H9 (cell line): ENCODE data around the gene ARID3A. TPM values are rescaled to one million over a fixed set of nuclear protein-coding genes. Genes with fewer than 3 reads are reported as not detected.
A peak's percentile ranks its signal among the peaks of the same experiment; 100 is the strongest.
"Not testable (repeated sequence)": the region's sequence is repeated elsewhere in the genome, so short reads cannot be mapped to it uniquely, and the experiment has no call there.

ENCODE experiments used
- DNase-seq: peaks from one replicate; pipeline ENCODE4 v3.0.0-alpha.2; 2017
- H2AFZ ChIP-seq: one replicate; pipeline ENCODE4 v1.6.1; 2013; ENCODE audit warnings: mild to moderate bottlenecking, low read length, control low read depth, moderate library complexity
- H2AK5ac ChIP-seq: 2 replicates; pipeline ENCODE4 v1.6.1; 2013; ENCODE audit warnings: low read length, control low read depth, mixed read lengths; ENCODE audit not compliant: insufficient read length
- H2BK120ac ChIP-seq: one replicate; pipeline ENCODE4 v1.6.1; 2013; ENCODE audit warnings: low read depth, mild to moderate bottlenecking, low read length, control low read depth, inconsistent platforms; ENCODE audit not compliant: poor library complexity, severe bottlenecking
- H2BK12ac ChIP-seq: 2 replicates; pipeline ENCODE4 v1.6.1; 2013; ENCODE audit warnings: low read length, control low read depth, mixed read lengths, low read depth; ENCODE audit not compliant: insufficient read length
- H2BK15ac ChIP-seq: 2 replicates; pipeline ENCODE4 v1.6.1; 2013; ENCODE audit warnings: low read depth, low read length, control low read depth
- H2BK20ac ChIP-seq: one replicate; pipeline ENCODE4 v1.6.1; 2013; ENCODE audit warnings: low read depth, mild to moderate bottlenecking, low read length, control low read depth, inconsistent platforms; ENCODE audit not compliant: poor library complexity, severe bottlenecking
- H2BK5ac ChIP-seq: 2 replicates; pipeline ENCODE4 v1.6.1; 2013; ENCODE audit warnings: low read length, control low read depth, mixed read lengths; ENCODE audit not compliant: insufficient read length
- H3K14ac ChIP-seq: 2 replicates; pipeline ENCODE4 v1.6.1; 2013; ENCODE audit warnings: low read length, control low read depth; ENCODE audit not compliant: insufficient read depth
- H3K18ac ChIP-seq: 2 replicates; pipeline ENCODE4 v1.6.1; 2013; ENCODE audit warnings: low read depth, mild to moderate bottlenecking, mixed read lengths, low read length, control low read depth; ENCODE audit not compliant: insufficient read length
- H3K23ac ChIP-seq: 2 replicates; pipeline ENCODE4 v1.6.1; 2013; ENCODE audit warnings: low read length, control low read depth, mixed read lengths, low read depth; ENCODE audit not compliant: insufficient read length
- H3K23me2 ChIP-seq: 2 replicates; pipeline ENCODE4 v1.6.1; 2013; ENCODE audit warnings: low read depth, mild to moderate bottlenecking, mixed read lengths, low read length, control low read depth; ENCODE audit not compliant: insufficient read length, poor library complexity, severe bottlenecking
- H3K27ac ChIP-seq: 2 replicates; pipeline ENCODE4 v1.5.1; 2013; ENCODE audit warnings: low read length, control low read depth, mixed read lengths, low read depth; ENCODE audit not compliant: insufficient read length
- H3K27me3 ChIP-seq: 2 replicates; pipeline ENCODE4 v1.6.1; 2013; ENCODE audit warnings: low read length, control low read depth, inconsistent platforms; ENCODE audit not compliant: insufficient read depth
- H3K4ac ChIP-seq: 2 replicates; pipeline ENCODE4 v1.6.1; 2013; ENCODE audit warnings: low read depth, mild to moderate bottlenecking, control low read depth, inconsistent platforms, low read length, moderate library complexity
- H3K4me1 ChIP-seq: 2 replicates; pipeline ENCODE4 v1.6.1; 2013; ENCODE audit warnings: low read length, control low read depth, inconsistent platforms; ENCODE audit not compliant: insufficient read depth
- H3K4me2 ChIP-seq: 2 replicates; pipeline ENCODE4 v1.6.1; 2013; ENCODE audit warnings: low read length, control low read depth, mixed read lengths; ENCODE audit not compliant: insufficient read length, insufficient read depth
- H3K56ac ChIP-seq: 2 replicates; pipeline ENCODE4 v1.6.1; 2013; ENCODE audit warnings: low read depth, mild to moderate bottlenecking, mixed read lengths, low read length, control low read depth; ENCODE audit not compliant: insufficient read length
- H3K79me1 ChIP-seq: 2 replicates; pipeline ENCODE4 v1.6.1; 2013; ENCODE audit warnings: low read depth, mild to moderate bottlenecking, moderate library complexity, low read length, control low read depth, inconsistent platforms; ENCODE audit not compliant: insufficient read depth, poor library complexity, severe bottlenecking
- H3K79me2 ChIP-seq: 2 replicates; pipeline ENCODE4 v1.6.1; 2013; ENCODE audit warnings: low read length, control low read depth, inconsistent platforms; ENCODE audit not compliant: insufficient read depth
- H3K9ac ChIP-seq: 2 replicates; pipeline ENCODE4 v1.6.1; 2013; ENCODE audit warnings: low read length, control low read depth, mixed read lengths; ENCODE audit not compliant: insufficient read length; ENCODE audit errors: extremely low read depth
- H3K9me3 ChIP-seq: one replicate; pipeline ENCODE4 v1.6.1; 2013; ENCODE audit warnings: low read depth, low read length, inconsistent platforms; ENCODE audit not compliant: control insufficient read depth
- H3T11ph ChIP-seq: one replicate; pipeline ENCODE4 v1.6.1; 2013; ENCODE audit warnings: mild to moderate bottlenecking, low read length, control low read depth, inconsistent platforms
- H4K20me1 ChIP-seq: one replicate; pipeline ENCODE4 v1.6.1; 2013; ENCODE audit not compliant: control insufficient read depth, insufficient read length, insufficient read depth
- H4K5ac ChIP-seq: 2 replicates; pipeline ENCODE4 v1.6.1; 2013; ENCODE audit warnings: low read depth, mild to moderate bottlenecking, mixed read lengths, low read length, control low read depth; ENCODE audit not compliant: insufficient read length
- H4K8ac ChIP-seq: replicated peaks from 2 replicates; pipeline ENCODE4 v1.6.1; 2013; ENCODE audit warnings: low read length, control low read depth, mixed read lengths, low read depth; ENCODE audit not compliant: insufficient read length
- H4K91ac ChIP-seq: 2 replicates; pipeline ENCODE4 v1.6.1; 2013; ENCODE audit warnings: low read depth, mild to moderate bottlenecking, moderate library complexity, mixed read lengths, low read length, control low read depth; ENCODE audit not compliant: insufficient read length
- H3K27ac Mint-ChIP-seq, 3 experiments: 2 replicates in 2 of 3; 3 replicates in 1 of 3; pipeline ENCODE4 v1.8.0; 2020 to 2021; ENCODE audit warnings: mixed read lengths in 3 of 3, mild to moderate bottlenecking in 1 of 3, moderate library complexity in 1 of 3
- H3K27me3 Mint-ChIP-seq: 2 replicates; pipeline ENCODE4 v1.8.0; 2021; ENCODE audit warnings: low read depth, mild to moderate bottlenecking, moderate library complexity, mixed read lengths
- H3K36me3 Mint-ChIP-seq, 3 experiments: 2 replicates in 2 of 3; 3 replicates in 1 of 3; pipeline ENCODE4 v1.8.0; 2020 to 2021; ENCODE audit warnings: low read depth in 3 of 3, mixed read lengths in 3 of 3; ENCODE audit not compliant: insufficient read depth in 1 of 3
- H3K4me1 Mint-ChIP-seq, 2 experiments: 2 replicates each; pipeline ENCODE4 v1.8.0; 2020; ENCODE audit warnings: mixed read lengths in 2 of 2
- H3K4me3 Mint-ChIP-seq, 2 experiments: 2 replicates in 1 of 2; 3 replicates in 1 of 2; pipeline ENCODE4 v1.8.0; 2020 to 2021; ENCODE audit warnings: mild to moderate bottlenecking in 2 of 2, mixed read lengths in 2 of 2, moderate library complexity in 1 of 2
- H3K9me3 Mint-ChIP-seq, 2 experiments: 2 replicates in 1 of 2; 3 replicates in 1 of 2; pipeline ENCODE4 v1.8.0; 2020; ENCODE audit warnings: mild to moderate bottlenecking in 2 of 2, mixed read lengths in 2 of 2, moderate library complexity in 1 of 2
- WGBS: extraction: QIAGEN DNeasy Blood & Tissue Kit; methylation state at CpG from one replicate; pipeline ENCODE4 v1.1.7; 2013; ENCODE audit warnings: missing lambda C conversion rate, low lambda C conversion rate, mixed read lengths; ENCODE audit not compliant: insufficient read length; ENCODE audit errors: extremely low coverage; 5-methylcytosine and 5-hydroxymethylcytosine counted together
- total RNA-seq: library from RNA; stranded (reverse); gene quantifications from 2 replicates; pipeline ENCODE4 v1.2.1, GENCODE V29; 2021

The ARID3A gene
- total RNA-seq, 1 experiment from 2014 or later, result 98.3 TPM

GRCh38 chr19:878751-879561 is 46.9 kb upstream of the ARID3A start:
- not testable (repeated sequence) for H4K20me1 ChIP-seq, H3K56ac ChIP-seq, DNase-seq, H3T11ph ChIP-seq, H3K27me3 ChIP-seq, H3K27ac Mint-ChIP-seq, H2BK5ac ChIP-seq, H3K4me1 ChIP-seq, H3K9me3 ChIP-seq, H3K79me1 ChIP-seq, H4K5ac ChIP-seq, H2BK15ac ChIP-seq, H3K27ac ChIP-seq, H3K14ac ChIP-seq, H4K8ac ChIP-seq, H2AK5ac ChIP-seq, H3K23ac ChIP-seq, H3K79me2 ChIP-seq, H3K18ac ChIP-seq, H3K4me1 Mint-ChIP-seq, H2BK20ac ChIP-seq, H2BK12ac ChIP-seq, H3K4ac ChIP-seq, H3K27me3 Mint-ChIP-seq, H3K4me2 ChIP-seq, H3K9ac ChIP-seq, H4K91ac ChIP-seq, H2AFZ ChIP-seq, H3K9me3 Mint-ChIP-seq, H2BK120ac ChIP-seq, H3K23me2 ChIP-seq
- WGBS, result no CpG with 5 or more reads among the region's 24 CpGs
- H3K4me3 Mint-ChIP-seq, result peak overlapping the region in 1 of 2 experiments; percentile 10; a peak in 1 of 5 replicates
- peaks cover 32 to 59% (median 45%) of the 10 kb centered on the region in 3 experiments for H3K36me3 Mint-ChIP-seq
